ENCODE measurements around the gene TREX2. TPM values are rescaled to one million over a fixed set of nuclear protein-coding genes. Genes with fewer than 3 reads are reported as not detected.

TREX2 gene, protein sequence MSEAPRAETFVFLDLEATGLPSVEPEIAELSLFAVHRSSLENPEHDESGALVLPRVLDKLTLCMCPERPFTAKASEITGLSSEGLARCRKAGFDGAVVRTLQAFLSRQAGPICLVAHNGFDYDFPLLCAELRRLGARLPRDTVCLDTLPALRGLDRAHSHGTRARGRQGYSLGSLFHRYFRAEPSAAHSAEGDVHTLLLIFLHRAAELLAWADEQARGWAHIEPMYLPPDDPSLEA
- total RNA-seq (3.3 and 3.4 TPM in 2 replicates), polyA plus RNA-seq (3.8 and 5.2 TPM in 2 replicates), polyA minus RNA-seq (3.3 TPM in 2 replicates)
- total RNA-seq (2013) = 1.1 TPM

- Histone ChIP-seq H3K4me1 (ENCODE audit: control insufficient read depth in 2 of 2, insufficient read depth in 2 of 2, low read length in 2 of 2) (no peaks in the 10 kb centered on the region), H3K79me2 (ENCODE audit: control insufficient read depth, insufficient read depth, low read length) (no peaks in the 10 kb centered on the region), H3K9me3 (ENCODE audit: control extremely low read depth in 1 of 3, control insufficient read depth in 2 of 3, insufficient read depth in 1 of 3, low read length in 2 of 3) (no peaks in the 10 kb centered on the region), H3K27me3 (replicated peaks in 1 of 4; ENCODE audit: control extremely low read depth in 1 of 4, control insufficient read depth in 3 of 4, insufficient read depth in 4 of 4, low read length in 3 of 4) (no peaks in the 10 kb centered on the region), H4K20me1 (ENCODE audit: control insufficient read depth, insufficient read depth, low read length, poor library complexity, severe bottlenecking) (no peaks in the 10 kb centered on the region), H3K4me3 (ENCODE audit: control extremely low read depth in 1 of 5, extremely low read depth in 1 of 5, insufficient read depth in 1 of 5, low read depth in 2 of 5, low read length in 4 of 5) (no peak within 1 kb of the TSS), H3K4me2 (replicated peaks; ENCODE audit: low read depth, low read length, poor library complexity, severe bottlenecking) (no peak within 1 kb of the TSS), H3K27ac (ENCODE audit: low read length in 2 of 2) (no peak within 1 kb of the TSS), H3K9ac (ENCODE audit: low read length) (no peak within 1 kb of the TSS), H3K36me3 (replicated peaks in 1 of 2; ENCODE audit: control extremely low read depth in 1 of 2, control insufficient read depth in 1 of 2, extremely low read depth in 1 of 2, insufficient read depth in 2 of 2, low read length in 1 of 2) (no peaks in the 10 kb centered on the region), H2AFZ (ENCODE audit: insufficient read depth, low read depth, low read length, poor library complexity, severe bottlenecking) (no peak within 1 kb of the TSS)
- TF ChIP-seq CTCF (IDR thresholded peaks at IDR 0.05) = no peak
- no peak for TF ChIP-seq EZH2 (IDR thresholded peaks at IDR 0.05; ENCODE audit: borderline replicate concordance, insufficient read depth, low read depth, low read length, poor library complexity, severe bottlenecking)
- Mint-ChIP-seq H3K9me3 (ENCODE audit: insufficient read depth) (no peaks in the 10 kb centered on the region), H3K27ac (no peak within 1 kb of the TSS), H3K4me1 (no peaks in the 10 kb centered on the region), H3K27me3 (no peaks in the 10 kb centered on the region), H3K4me3 (no peak within 1 kb of the TSS)
- no peak for ATAC-seq (ENCODE audit: low read depth)
- no peak for DNase-seq
- ChIA-PET CTCF (no interaction called here), POLR2A (no interaction called here)
- intact Hi-C loops (cut with micrococcal nuclease) = no loop called here
- WGBS (ENCODE audit: insufficient coverage) = 90% methylated on average over 21 of the region's 30 CpGs
These were observed at the start of gene TREX2 for GRCh38 chrX:153445856-153446635. TREX2 (minus strand) TSS chrX:153446056; CDS start chrX:153445430, 626 bp downstream.

DNA sequence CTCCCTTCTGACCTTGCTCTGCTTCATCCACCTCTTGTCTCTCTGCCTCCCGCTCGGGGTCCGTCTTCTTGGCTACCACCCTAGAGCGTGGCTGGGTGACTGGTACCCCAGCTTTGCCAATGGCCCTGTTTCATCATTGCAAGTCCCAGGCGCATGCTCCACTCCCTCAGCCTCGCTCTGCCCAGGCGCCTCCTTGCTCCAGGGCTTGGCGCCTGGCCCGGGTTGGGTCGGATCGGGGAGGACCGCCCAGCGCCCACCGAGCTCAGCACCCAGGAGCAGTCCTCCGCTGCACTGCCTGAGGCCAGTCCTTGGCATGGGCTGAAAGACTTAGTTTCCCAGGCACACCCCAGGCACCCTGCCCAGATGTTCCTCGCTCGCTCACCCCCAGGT lies 49.5 kb upstream of the TREX2 start:
- Histone ChIP-seq H3K9me3 (ENCODE audit: control extremely low read depth in 1 of 3, control insufficient read depth in 2 of 3, insufficient read depth in 1 of 3, low read length in 2 of 3) (no peaks in the 10 kb centered on the region), H3K4me2 (replicated peaks; ENCODE audit: low read depth, low read length, poor library complexity, severe bottlenecking) (no peak overlapping the region), H3K9ac (ENCODE audit: low read length) (no peak overlapping the region), H3K79me2 (ENCODE audit: control insufficient read depth, insufficient read depth, low read length) (no peaks in the 10 kb centered on the region), H3K27me3 (replicated peaks in 1 of 4; ENCODE audit: control extremely low read depth in 1 of 4, control insufficient read depth in 3 of 4, insufficient read depth in 4 of 4, low read length in 3 of 4) (peaks cover 0 to 11% (median 3%) of the 10 kb centered on the region in 4 experiments), H3K36me3 (replicated peaks in 1 of 2; ENCODE audit: control extremely low read depth in 1 of 2, control insufficient read depth in 1 of 2, extremely low read depth in 1 of 2, insufficient read depth in 2 of 2, low read length in 1 of 2) (no peaks in the 10 kb centered on the region), H2AFZ (ENCODE audit: insufficient read depth, low read depth, low read length, poor library complexity, severe bottlenecking) (no peak overlapping the region), H4K20me1 (ENCODE audit: control insufficient read depth, insufficient read depth, low read length, poor library complexity, severe bottlenecking) (no peaks in the 10 kb centered on the region), H3K27ac (ENCODE audit: low read length in 2 of 2) (no peak overlapping the region), H3K4me3 (ENCODE audit: control extremely low read depth in 1 of 5, extremely low read depth in 1 of 5, insufficient read depth in 1 of 5, low read depth in 2 of 5, low read length in 4 of 5) (no peak overlapping the region), H3K4me1 (ENCODE audit: control insufficient read depth in 2 of 2, insufficient read depth in 2 of 2, low read length in 2 of 2) (no peaks in the 10 kb centered on the region)
- intact Hi-C loops (cut with micrococcal nuclease) = no loop called here
- ChIA-PET POLR2A (no interaction called here), CTCF (no interaction called here)
- DNase-seq (no peak), ATAC-seq (ENCODE audit: low read depth) (no peak)
- Mint-ChIP-seq H3K4me1 (no peaks in the 10 kb centered on the region), H3K27ac (no peak overlapping the region), H3K9me3 (ENCODE audit: insufficient read depth) (no peaks in the 10 kb centered on the region), H3K27me3 (no peaks in the 10 kb centered on the region), H3K4me3 (no peak overlapping the region)
- TF ChIP-seq EZH2 (IDR thresholded peaks at IDR 0.05; ENCODE audit: borderline replicate concordance, insufficient read depth, low read depth, low read length, poor library complexity, severe bottlenecking) = no peak
- TF ChIP-seq CTCF (IDR thresholded peaks at IDR 0.05) = no peak
- WGBS (ENCODE audit: insufficient coverage) = 47% methylated on average over 13 of the region's 17 CpGs
